ENCODE results near the gene SERINC2. TPM values are rescaled to one million over a fixed set of nuclear protein-coding genes. Genes with fewer than 3 reads are reported as not detected.

The SERINC2 gene
- polyA plus RNA-seq, 1 donor (not counting 4 experiments of a cell fraction or from before 2014, with no cell fraction given): 171 TPM

- Histone ChIP-seq H3K9ac (ENCODE audit: control insufficient read depth, extremely low read depth, insufficient read depth, low read length) (no peak overlapping the region), H3K36me3 (ENCODE audit: control insufficient read depth in 2 of 2, extremely low read depth in 1 of 2, insufficient read depth in 2 of 2, low read length in 2 of 2) (peaks cover 10 to 11% of the 10 kb centered on the region in 2 experiments), H3K79me2 (ENCODE audit: control insufficient read depth, insufficient read depth, low read length) (no peaks in the 10 kb centered on the region), H3K4me2 (ENCODE audit: control insufficient read depth, extremely low read depth, insufficient read depth, low read depth, low read length) (no peak overlapping the region), H3K4me3 (ENCODE audit: control insufficient read depth in 2 of 3, extremely low read depth in 1 of 3, insufficient read depth in 2 of 3, low read depth in 1 of 3, low read length in 3 of 3) (no peak overlapping the region), H3K4me1 (ENCODE audit: control insufficient read depth, extremely low read depth, insufficient read depth, low read length) (peaks cover 19% of the 10 kb centered on the region), H3K27ac (ENCODE audit: control insufficient read depth, insufficient read depth, low read length) (no peak overlapping the region), H4K20me1 (ENCODE audit: control insufficient read depth, extremely low read depth, insufficient read depth, low read length) (no peaks in the 10 kb centered on the region), H3K9me1 (ENCODE audit: control insufficient read depth, extremely low read depth, insufficient read depth, low read length) (no peaks in the 10 kb centered on the region), H3K9me3 (ENCODE audit: control insufficient read depth, low read depth, low read length) (no peaks in the 10 kb centered on the region), H3K27me3 (ENCODE audit: control insufficient read depth, extremely low read depth, insufficient read depth, low read length) (no peaks in the 10 kb centered on the region), H2AFZ (ENCODE audit: control insufficient read depth, low read length) (no peak overlapping the region)
- dilution Hi-C loops (cut with MboI; ENCODE audit: extremely low pct_ligation_motif_present, low sequenced_read_pairs): no loop called here
- DNase-seq (ENCODE audit: low read depth, low spot score) (no peak), FAIRE-seq (no peak)
- no peak for TF ChIP-seq CTCF (optimal IDR thresholded peaks at IDR 0.05 in 1 of 3, IDR thresholded peaks at IDR 0.05 in 1 of 3, conservative IDR thresholded peaks at IDR 0.05 in 1 of 3; ENCODE audit: extremely low read depth in 1 of 3, insufficient read depth in 2 of 3, low read length in 3 of 3)
- TF ChIP-seq EZH2 (IDR thresholded peaks at IDR 0.05; ENCODE audit: low read length): no peak
Measured at GRCh38 chr1:31370021-31370420, 43.0 kb upstream of the SERINC2 start.

GRCh38 chr1:31370565-31370964, 42.4 kb upstream of the SERINC2 start:
- Histone ChIP-seq H3K27ac (ENCODE audit: control insufficient read depth, insufficient read depth, low read length) (no peak overlapping the region), H3K27me3 (ENCODE audit: control insufficient read depth, extremely low read depth, insufficient read depth, low read length) (no peaks in the 10 kb centered on the region), H3K4me1 (ENCODE audit: control insufficient read depth, extremely low read depth, insufficient read depth, low read length) (peaks cover 19% of the 10 kb centered on the region), H3K79me2 (ENCODE audit: control insufficient read depth, insufficient read depth, low read length) (no peaks in the 10 kb centered on the region), H3K36me3 (ENCODE audit: control insufficient read depth in 2 of 2, extremely low read depth in 1 of 2, insufficient read depth in 2 of 2, low read length in 2 of 2) (peaks cover 6 to 8% of the 10 kb centered on the region in 2 experiments), H3K4me3 (ENCODE audit: control insufficient read depth in 2 of 3, extremely low read depth in 1 of 3, insufficient read depth in 2 of 3, low read depth in 1 of 3, low read length in 3 of 3) (no peak overlapping the region), H4K20me1 (ENCODE audit: control insufficient read depth, extremely low read depth, insufficient read depth, low read length) (no peaks in the 10 kb centered on the region), H3K9me3 (ENCODE audit: control insufficient read depth, low read depth, low read length) (no peaks in the 10 kb centered on the region), H3K9me1 (ENCODE audit: control insufficient read depth, extremely low read depth, insufficient read depth, low read length) (no peaks in the 10 kb centered on the region), H3K9ac (ENCODE audit: control insufficient read depth, extremely low read depth, insufficient read depth, low read length) (no peak overlapping the region), H2AFZ (ENCODE audit: control insufficient read depth, low read length) (no peak overlapping the region), H3K4me2 (ENCODE audit: control insufficient read depth, extremely low read depth, insufficient read depth, low read depth, low read length) (no peak overlapping the region)
- FAIRE-seq (no peak), DNase-seq (ENCODE audit: low read depth, low spot score) (no peak)
- TF ChIP-seq CTCF (optimal IDR thresholded peaks at IDR 0.05 in 1 of 3, IDR thresholded peaks at IDR 0.05 in 1 of 3, conservative IDR thresholded peaks at IDR 0.05 in 1 of 3; ENCODE audit: extremely low read depth in 1 of 3, insufficient read depth in 2 of 3, low read length in 3 of 3): no peak
- TF ChIP-seq EZH2 (IDR thresholded peaks at IDR 0.05; ENCODE audit: low read length): no peak
- dilution Hi-C loops (cut with MboI; ENCODE audit: extremely low pct_ligation_motif_present, low sequenced_read_pairs): no loop called here
